ENCODE data around the gene SARNP. TPM values are rescaled to one million over a fixed set of nuclear protein-coding genes. Genes with fewer than 3 reads are reported as not detected.
A peak's percentile ranks its signal among the peaks of the same experiment; 100 is the strongest.

Gene SARNP
- total RNA-seq, 2 experiments from 2014 or later, result 100 to 101 TPM

- CTCF ChIA-PET, result interaction anchor here (2.7 to 3.1 kb wide), 2 partner anchors 10 to 11 kb away, joined by 10 to 32 read pairs; no protein-coding TSS in a partner anchor
- H3K27me3 Mint-ChIP-seq (ENCODE audit: low read depth), result no peaks in the 10 kb centered on the region
- no peaks in the 10 kb centered on the region for H3K9me3 Mint-ChIP-seq
- H3K36me3 Mint-ChIP-seq (ENCODE audit: low read depth), result peaks cover 2% of the 10 kb centered on the region
- peak overlapping the region; percentile 61 for H3K4me3 Mint-ChIP-seq
- H3K4me1 Mint-ChIP-seq (ENCODE audit: low read depth), result peaks cover 29% of the 10 kb centered on the region
- no peak for DNase-seq
- intact Hi-C loops (cut with micrococcal nuclease), result loop anchor here (2.0 kb wide), 1 partner anchor 198 kb away; the partner anchor contains the start of gene PYM1
- H3K27ac Mint-ChIP-seq, result no peak overlapping the region
These were observed 89.2 kb downstream of the SARNP start for GRCh38 chr12:55728186-55728938.

DNA sequence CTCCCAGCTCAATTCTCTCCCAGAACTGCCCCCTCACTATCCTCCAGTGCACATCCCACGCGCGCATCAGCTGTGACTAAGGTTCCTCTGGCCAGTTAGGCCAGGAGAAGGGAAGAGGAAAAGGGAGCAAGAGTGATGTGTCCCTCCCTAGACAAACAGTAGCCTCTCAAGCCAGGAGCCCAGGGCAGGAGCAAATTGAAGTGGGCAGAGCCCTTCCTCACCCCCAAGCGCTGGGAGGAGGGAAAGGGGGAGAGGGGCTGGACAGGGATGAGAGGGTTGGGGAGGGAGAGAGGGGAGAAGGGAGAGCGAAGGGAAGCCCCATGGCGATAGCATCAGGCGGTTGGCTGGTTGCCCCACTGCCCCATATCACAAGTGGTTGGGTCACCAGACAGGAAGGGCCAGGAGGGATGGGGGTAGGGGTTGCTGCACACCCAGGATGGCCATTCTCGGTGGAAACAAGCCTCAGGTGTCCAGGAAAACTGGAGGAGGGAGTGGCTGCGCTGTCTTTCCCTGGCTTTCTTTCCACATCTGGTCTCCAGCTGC is 89.8 kb downstream of the SARNP start:
- Mint-ChIP-seq H3K4me1 (ENCODE audit: low read depth) (peaks cover 29% of the 10 kb centered on the region), H3K4me3 (peak overlapping the region; percentile 61)
- CTCF ChIA-PET, result no interaction called here

GRCh38 chr12:55726971-55727370 is 90.6 kb downstream of the SARNP start:
- intact Hi-C loops (cut with micrococcal nuclease), result no loop called here
- no peaks in the 10 kb centered on the region for H3K27me3 Mint-ChIP-seq (ENCODE audit: low read depth)
- CTCF ChIA-PET, result no interaction called here
- H3K9me3 Mint-ChIP-seq, result no peaks in the 10 kb centered on the region
- peaks cover 2% of the 10 kb centered on the region for H3K36me3 Mint-ChIP-seq (ENCODE audit: low read depth)
- DNase-seq, result no peak
- peak overlapping the region; percentile 38 for H3K27ac Mint-ChIP-seq
- peaks cover 29% of the 10 kb centered on the region for H3K4me1 Mint-ChIP-seq (ENCODE audit: low read depth)
- peak overlapping the region; percentile 61 for H3K4me3 Mint-ChIP-seq

More for the DNA sequence above, 89.8 kb downstream of the SARNP start:
- Mint-ChIP-seq H3K9me3 (no peaks in the 10 kb centered on the region), H3K27ac (peak overlapping the region; percentile 38), H3K27me3 (ENCODE audit: low read depth) (no peaks in the 10 kb centered on the region), H3K36me3 (ENCODE audit: low read depth) (peaks cover 2% of the 10 kb centered on the region)
- intact Hi-C loops (cut with micrococcal nuclease), result loop anchor here (2.0 kb wide), 1 partner anchor 199 kb away; the partner anchor contains the start of gene PYM1
- DNase-seq, result no peak

GRCh38 chr12:55725556-55725955 is 92.0 kb downstream of the SARNP start:
- Mint-ChIP-seq H3K9me3 (no peaks in the 10 kb centered on the region), H3K4me1 (ENCODE audit: low read depth) (peaks cover 26% of the 10 kb centered on the region), H3K36me3 (ENCODE audit: low read depth) (peaks cover 2% of the 10 kb centered on the region), H3K4me3 (no peak overlapping the region), H3K27ac (no peak overlapping the region), H3K27me3 (ENCODE audit: low read depth) (no peaks in the 10 kb centered on the region)
- DNase-seq, result no peak
- intact Hi-C loops (cut with micrococcal nuclease), result no loop called here
- CTCF ChIA-PET, result interaction anchor here (0.7 to 1.9 kb wide), 5 partner anchors 9 to 202 kb away, joined by 3 to 27 read pairs (median 4); partner anchors contain the start of genes BLOC1S1 and PYM1

GRCh38 chr12:55724940-55725309 is 92.6 kb downstream of the SARNP start:
- Mint-ChIP-seq H3K27ac (no peak overlapping the region), H3K9me3 (no peaks in the 10 kb centered on the region), H3K36me3 (ENCODE audit: low read depth) (peaks cover 2% of the 10 kb centered on the region), H3K27me3 (ENCODE audit: low read depth) (no peaks in the 10 kb centered on the region), H3K4me3 (no peak overlapping the region), H3K4me1 (ENCODE audit: low read depth) (peaks cover 20% of the 10 kb centered on the region)
- intact Hi-C loops (cut with micrococcal nuclease), result loop anchor here (1.0 kb wide), 1 partner anchor 12 kb away; no protein-coding TSS in a partner anchor
- CTCF ChIA-PET, result interaction anchor here (0.7 to 1.9 kb wide), 5 partner anchors 9 to 202 kb away, joined by 3 to 27 read pairs (median 4); partner anchors contain the start of genes BLOC1S1 and PYM1
- DNase-seq, result no peak

- Mint-ChIP-seq H3K9me3 (no peaks in the 10 kb centered on the region), H3K36me3 (ENCODE audit: low read depth) (peaks cover 2% of the 10 kb centered on the region), H3K4me1 (ENCODE audit: low read depth) (peaks cover 15% of the 10 kb centered on the region), H3K4me3 (no peak overlapping the region), H3K27me3 (ENCODE audit: low read depth) (no peaks in the 10 kb centered on the region), H3K27ac (peak overlapping the region; percentile 24)
- CTCF ChIA-PET, result interaction anchor here (0.6 to 1.9 kb wide), 5 partner anchors 9 to 1348 kb away, joined by 3 to 27 read pairs (median 4); partner anchors contain the start of gene BLOC1S1
- peak; percentile 85 for DNase-seq
- intact Hi-C loops (cut with micrococcal nuclease), result loop anchor here (1.0 kb wide), 1 partner anchor 13 kb away; no protein-coding TSS in a partner anchor
These were observed 93.1 kb downstream of the SARNP start for GRCh38 chr12:55724226-55724939.

GRCh38 chr12:55723516-55724225 is 93.9 kb downstream of the SARNP start:
- intact Hi-C loops (cut with micrococcal nuclease), result loop anchor here (1.0 kb wide), 1 partner anchor 14 kb away; no protein-coding TSS in a partner anchor
- peaks cover 16% of the 10 kb centered on the region for H3K4me1 Mint-ChIP-seq (ENCODE audit: low read depth)
- H3K9me3 Mint-ChIP-seq, result no peaks in the 10 kb centered on the region
- H3K27me3 Mint-ChIP-seq (ENCODE audit: low read depth), result no peaks in the 10 kb centered on the region
- H3K36me3 Mint-ChIP-seq (ENCODE audit: low read depth), result peaks cover 2% of the 10 kb centered on the region
- H3K27ac Mint-ChIP-seq, result peak overlapping the region; percentile 53
- CTCF ChIA-PET, result interaction anchor here (0.8 to 1.0 kb wide), 2 partner anchors 9 to 15 kb away, joined by 3 read pairs; no protein-coding TSS in a partner anchor
- no peak for DNase-seq
- H3K4me3 Mint-ChIP-seq, result no peak overlapping the region

- no peak overlapping the region for H3K27ac Mint-ChIP-seq
- intact Hi-C loops (cut with micrococcal nuclease), result no loop called here
- CTCF ChIA-PET, result interaction anchor here (1.0 to 1.3 kb wide), 2 partner anchors 15 to 217 kb away, joined by 3 to 4 read pairs; no protein-coding TSS in a partner anchor
- peaks cover 23% of the 10 kb centered on the region for H3K4me1 Mint-ChIP-seq (ENCODE audit: low read depth)
- DNase-seq, result no peak
- H3K27me3 Mint-ChIP-seq (ENCODE audit: low read depth), result no peaks in the 10 kb centered on the region
- H3K4me3 Mint-ChIP-seq, result no peak overlapping the region
- peaks cover 2% of the 10 kb centered on the region for H3K36me3 Mint-ChIP-seq (ENCODE audit: low read depth)
- H3K9me3 Mint-ChIP-seq, result no peaks in the 10 kb centered on the region
These were observed 94.6 kb downstream of the SARNP start for GRCh38 chr12:55722948-55723347.

DNA sequence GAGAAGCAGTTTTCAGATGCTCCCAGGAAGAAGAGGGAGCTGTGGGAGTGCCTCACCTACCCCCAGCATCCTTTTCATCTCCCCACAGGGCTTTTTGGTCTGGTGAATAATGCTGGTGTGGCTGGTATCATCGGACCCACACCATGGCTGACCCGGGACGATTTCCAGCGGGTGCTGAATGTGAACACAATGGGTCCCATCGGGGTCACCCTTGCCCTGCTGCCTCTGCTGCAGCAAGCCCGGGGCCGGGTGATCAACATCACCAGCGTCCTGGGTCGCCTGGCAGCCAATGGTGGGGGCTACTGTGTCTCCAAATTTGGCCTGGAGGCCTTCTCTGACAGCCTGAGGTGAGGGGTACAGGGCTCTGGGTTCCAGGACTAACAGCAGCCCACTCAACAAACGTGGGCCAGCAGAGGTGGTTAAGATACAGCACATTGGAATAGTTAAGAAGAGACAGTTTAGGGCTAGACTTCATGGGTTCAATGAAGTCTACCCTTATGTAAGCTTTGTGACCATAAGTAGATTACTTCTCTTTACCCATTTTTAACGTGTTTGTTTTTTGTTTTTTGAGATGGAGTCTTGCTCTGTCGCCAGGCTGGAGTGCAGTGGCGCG is 95.8 kb downstream of the SARNP start:
- H3K9me3 Mint-ChIP-seq, result no peaks in the 10 kb centered on the region
- no peaks in the 10 kb centered on the region for H3K27me3 Mint-ChIP-seq (ENCODE audit: low read depth)
- CTCF ChIA-PET, result interaction anchor here (0.8 to 1.3 kb wide), 2 partner anchors 64 to 219 kb away, joined by 3 to 4 read pairs; no protein-coding TSS in a partner anchor
- H3K36me3 Mint-ChIP-seq (ENCODE audit: low read depth), result peaks cover 2% of the 10 kb centered on the region
- H3K4me3 Mint-ChIP-seq, result no peak overlapping the region
- no peak for DNase-seq
- no peak overlapping the region for H3K27ac Mint-ChIP-seq
- intact Hi-C loops (cut with micrococcal nuclease), result no loop called here
- peaks cover 24% of the 10 kb centered on the region for H3K4me1 Mint-ChIP-seq (ENCODE audit: low read depth)

DNA sequence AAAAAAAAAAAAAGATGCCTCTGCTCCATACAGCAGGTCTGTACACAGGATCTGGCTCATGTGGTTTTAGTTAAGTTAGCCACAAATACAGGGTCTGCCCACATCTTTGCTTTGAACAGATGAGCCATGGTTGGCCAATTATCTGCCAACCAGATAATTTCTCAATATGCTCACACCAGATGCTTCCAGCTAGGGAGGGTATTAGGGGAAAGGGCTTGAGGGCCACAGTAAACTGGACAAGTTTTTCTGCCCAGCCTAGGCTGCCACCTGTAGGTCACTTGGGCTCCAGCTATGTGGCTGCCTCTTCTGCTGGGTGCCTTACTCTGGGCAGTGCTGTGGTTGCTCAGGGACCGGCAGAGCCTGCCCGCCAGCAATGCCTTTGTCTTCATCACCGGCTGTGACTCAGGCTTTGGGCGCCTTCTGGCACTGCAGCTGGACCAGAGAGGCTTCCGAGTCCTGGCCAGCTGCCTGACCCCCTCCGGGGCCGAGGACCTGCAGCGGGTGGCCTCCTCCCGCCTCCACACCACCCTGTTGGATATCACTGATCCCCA is 96.6 kb downstream of the SARNP start:
- H3K9me3 Mint-ChIP-seq, result no peaks in the 10 kb centered on the region
- CTCF ChIA-PET, result interaction anchor here (2.7 kb wide), 1 partner anchor 17 kb away, joined by 23 read pairs; no protein-coding TSS in a partner anchor
- H3K36me3 Mint-ChIP-seq (ENCODE audit: low read depth), result peaks cover 2% of the 10 kb centered on the region
- DNase-seq, result no peak
- H3K27ac Mint-ChIP-seq, result no peak overlapping the region
- no peak overlapping the region for H3K4me3 Mint-ChIP-seq
- no peaks in the 10 kb centered on the region for H3K27me3 Mint-ChIP-seq (ENCODE audit: low read depth)
- intact Hi-C loops (cut with micrococcal nuclease), result no loop called here
- peaks cover 20% of the 10 kb centered on the region for H3K4me1 Mint-ChIP-seq (ENCODE audit: low read depth)

- no peak for DNase-seq
- Mint-ChIP-seq H3K4me1 (ENCODE audit: low read depth) (peaks cover 27% of the 10 kb centered on the region), H3K36me3 (ENCODE audit: low read depth) (peaks cover 5% of the 10 kb centered on the region), H3K9me3 (no peaks in the 10 kb centered on the region), H3K4me3 (no peak within 1 kb of the TSS), H3K27ac (no peak within 1 kb of the TSS), H3K27me3 (ENCODE audit: low read depth) (no peaks in the 10 kb centered on the region)
- intact Hi-C loops (cut with micrococcal nuclease), result no loop called here
- CTCF ChIA-PET, result interaction anchor here (0.6 to 2.7 kb wide), 3 partner anchors 9 to 310 kb away, joined by 3 to 23 read pairs (median 4); no protein-coding TSS in a partner anchor
These were observed 97.4 kb downstream of the SARNP start, which contains the start of gene RDH5 for GRCh38 chr12:55720071-55720564. Gene RDH5, plus strand, starts transcription at chr12:55720393. Its CDS starts 792 bp downstream, at chr12:55721185.

Measured in activated naive CD4-positive, alpha-beta T cell treated with anti-CD3 and anti-CD28 coated beads for 36 hours (primary cell).